KOPT-K1 (cell line): ENCODE results near the gene TMEM254.
A peak's percentile ranks its signal among the peaks of the same experiment; 100 is the strongest.
"Not testable (repeated sequence)": the region's sequence is repeated elsewhere in the genome, so short reads cannot be mapped to it uniquely, and the experiment has no call there.

Experiments used
- H3K27ac ChIP-seq: fragments of 200-600 bp; sonication (generic); 2 replicates; pipeline ENCODE4 v1.5.1; 2016; ENCODE audit warnings: antibody characterized with exemption, mild to moderate bottlenecking, low read depth, low read length; ENCODE audit not compliant: poor library complexity, severe bottlenecking
- H3K36me3 ChIP-seq: fragments of 200-600 bp; sonication (generic); 2 replicates; pipeline ENCODE4 v1.5.1; 2017; ENCODE audit warnings: antibody characterized with exemption, mild to moderate bottlenecking, low read length, moderate library complexity; ENCODE audit not compliant: insufficient read depth
- H3K9me3 ChIP-seq: fragments of 200-600 bp; sonication (generic); 2 replicates; pipeline ENCODE4 v1.5.1; 2017; ENCODE audit warnings: antibody characterized with exemption, low read length, mild to moderate bottlenecking; ENCODE audit not compliant: insufficient read depth, poor library complexity, severe bottlenecking

The TMEM254 gene

GRCh38 chr10:80064120-80064886, 14.2 kb upstream of the TMEM254 start:
- no peaks in the 10 kb centered on the region for H3K36me3 ChIP-seq
- H3K27ac ChIP-seq: no peak overlapping the region
- peaks cover 8% of the 10 kb centered on the region for H3K9me3 ChIP-seq

DNA sequence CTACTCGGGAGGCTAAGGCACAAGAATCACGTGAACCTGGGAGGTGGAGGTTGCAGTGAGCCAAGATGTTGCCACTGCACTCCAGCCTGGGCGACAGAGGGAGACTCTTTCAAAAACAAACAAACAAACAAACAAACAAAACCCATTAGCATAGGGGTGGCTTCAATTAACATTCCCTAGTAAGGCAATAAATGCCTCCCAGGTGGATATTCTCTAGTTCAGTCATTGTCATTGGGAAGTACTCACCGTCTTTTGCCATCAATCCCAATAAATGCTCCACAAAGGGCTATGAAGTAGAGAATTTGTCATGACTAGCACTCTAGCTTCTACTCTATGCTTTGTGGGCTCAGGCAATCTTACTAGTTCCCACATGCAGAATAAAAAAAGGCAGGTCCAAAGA, 11.7 kb upstream of the TMEM254 start:
- Histone ChIP-seq H3K9me3 (peaks cover 12% of the 10 kb centered on the region), H3K36me3 (no peaks in the 10 kb centered on the region), H3K27ac (no peak overlapping the region)

DNA sequence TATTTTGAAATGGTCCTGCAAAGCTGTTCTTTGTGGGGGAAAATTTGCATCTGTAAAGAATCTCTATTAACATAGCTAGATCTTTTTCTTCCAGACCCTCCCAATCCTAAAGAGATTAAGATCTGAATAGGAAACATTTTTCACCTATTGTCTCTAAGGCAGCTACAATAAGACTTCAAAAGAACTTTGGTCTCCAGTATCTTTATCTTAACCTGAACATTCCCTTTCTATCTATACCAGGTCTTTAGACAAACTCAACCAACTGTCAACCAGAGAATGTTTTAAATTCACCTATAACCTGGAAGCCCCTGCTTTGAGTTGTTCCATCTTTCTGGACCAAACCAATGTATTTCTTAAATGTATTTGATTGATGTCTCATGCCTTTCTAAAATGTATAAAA, 10.6 kb upstream of the TMEM254 start:
- H3K27ac ChIP-seq, H3K36me3 ChIP-seq: not testable (repeated sequence)
- peaks cover 12% of the 10 kb centered on the region for H3K9me3 ChIP-seq

GRCh38 chr10:80068270-80068669, 10.2 kb upstream of the TMEM254 start:
- H3K36me3 ChIP-seq: no peaks in the 10 kb centered on the region
- H3K27ac ChIP-seq: no peak overlapping the region
- peaks cover 12% of the 10 kb centered on the region for H3K9me3 ChIP-seq

GRCh38 chr10:80070057-80070456, 8.4 kb upstream of the TMEM254 start:
- H3K36me3 ChIP-seq: no peaks in the 10 kb centered on the region
- H3K9me3 ChIP-seq: peaks cover 12% of the 10 kb centered on the region
- no peak overlapping the region for H3K27ac ChIP-seq

- no peaks in the 10 kb centered on the region for H3K36me3 ChIP-seq
- no peak overlapping the region for H3K27ac ChIP-seq
- H3K9me3 ChIP-seq: peaks cover 12% of the 10 kb centered on the region
These were observed 5.9 kb upstream of the TMEM254 start for GRCh38 chr10:80072584-80072983.

- Histone ChIP-seq H3K36me3 (no peaks in the 10 kb centered on the region), H3K9me3 (no peaks in the 10 kb centered on the region), H3K27ac (no peak overlapping the region)
These were observed 2.7 kb upstream of the TMEM254 start for GRCh38 chr10:80075781-80076180.

DNA sequence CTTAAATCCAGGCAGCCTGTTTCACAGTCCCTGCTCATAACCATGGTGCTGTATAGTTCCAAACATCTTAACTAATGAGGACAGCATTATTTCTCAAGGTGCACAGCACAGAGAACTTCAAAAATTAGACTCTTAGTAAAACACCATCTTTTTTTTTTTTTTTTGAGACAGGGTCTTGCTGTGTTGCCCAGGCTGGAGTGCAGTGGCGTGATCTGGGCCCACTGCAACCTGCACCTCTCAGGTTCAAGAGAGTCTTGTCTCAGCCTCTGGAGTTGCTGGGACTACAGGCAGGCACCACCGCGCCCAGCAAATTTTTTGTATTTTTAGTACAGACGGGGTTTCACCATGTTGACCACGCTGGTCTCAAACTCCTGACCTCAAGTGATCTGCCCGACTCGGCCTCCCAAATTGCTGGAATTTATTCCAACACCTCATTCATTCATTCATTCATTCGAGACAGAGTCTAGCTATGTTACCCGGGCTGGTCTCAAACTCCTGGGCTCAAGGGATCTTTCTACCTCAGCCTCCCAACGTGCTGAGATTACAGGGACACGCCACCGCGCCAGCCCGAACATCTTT, 507 bp upstream of the TMEM254 start:
- H3K27ac ChIP-seq: peak overlapping the region; percentile 79
- H3K36me3 ChIP-seq: no peaks in the 10 kb centered on the region
- H3K9me3 ChIP-seq: no peaks in the 10 kb centered on the region

DNA sequence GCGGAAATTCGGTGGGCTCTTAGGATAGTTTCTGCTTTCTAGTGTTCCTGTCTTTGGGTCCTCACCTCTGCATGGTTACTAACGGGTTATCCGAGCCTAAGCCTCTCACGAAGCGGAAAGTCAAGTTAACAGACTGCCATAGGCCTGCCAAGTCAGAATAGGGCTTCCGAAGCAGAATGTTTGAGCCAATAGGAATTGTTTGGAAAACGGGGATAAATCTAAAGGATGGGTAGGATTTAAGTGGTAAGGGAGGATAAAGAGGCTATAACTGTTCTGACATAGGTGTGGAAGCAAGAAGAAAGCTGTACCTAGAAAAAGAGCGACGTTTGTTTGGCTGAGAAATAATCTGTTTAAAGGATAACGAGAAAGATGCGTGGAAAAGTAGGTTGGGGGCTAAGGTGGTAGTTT, 851 bp downstream of the TMEM254 start:
- peak overlapping the region; percentile 79 for H3K27ac ChIP-seq

DNA sequence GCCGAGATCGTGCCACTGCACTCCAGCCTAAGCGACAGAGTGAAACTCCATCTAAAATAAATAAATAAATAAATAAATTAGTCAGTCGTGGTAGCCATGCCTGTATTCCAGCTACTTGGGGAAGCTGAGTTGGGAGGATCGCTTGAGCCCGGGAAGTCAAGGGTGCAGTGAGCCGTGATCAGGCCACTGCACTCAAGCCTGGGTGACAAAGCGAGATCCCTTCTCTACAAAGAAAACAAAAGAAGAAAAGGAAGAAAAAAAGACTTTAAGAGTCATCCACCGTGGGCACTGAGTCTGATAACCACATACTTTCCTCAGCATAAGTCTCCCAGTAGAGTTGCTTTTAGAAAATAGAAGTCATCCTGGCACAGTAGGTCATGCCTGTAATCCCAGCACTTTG, 2.6 kb downstream of the TMEM254 start:
- no peak overlapping the region for H3K27ac ChIP-seq
- H3K9me3 ChIP-seq: no peaks in the 10 kb centered on the region
- H3K36me3 ChIP-seq: no peaks in the 10 kb centered on the region

More for the DNA sequence above, 851 bp downstream of the TMEM254 start:
- Histone ChIP-seq H3K36me3 (no peaks in the 10 kb centered on the region), H3K9me3 (no peaks in the 10 kb centered on the region)

DNA sequence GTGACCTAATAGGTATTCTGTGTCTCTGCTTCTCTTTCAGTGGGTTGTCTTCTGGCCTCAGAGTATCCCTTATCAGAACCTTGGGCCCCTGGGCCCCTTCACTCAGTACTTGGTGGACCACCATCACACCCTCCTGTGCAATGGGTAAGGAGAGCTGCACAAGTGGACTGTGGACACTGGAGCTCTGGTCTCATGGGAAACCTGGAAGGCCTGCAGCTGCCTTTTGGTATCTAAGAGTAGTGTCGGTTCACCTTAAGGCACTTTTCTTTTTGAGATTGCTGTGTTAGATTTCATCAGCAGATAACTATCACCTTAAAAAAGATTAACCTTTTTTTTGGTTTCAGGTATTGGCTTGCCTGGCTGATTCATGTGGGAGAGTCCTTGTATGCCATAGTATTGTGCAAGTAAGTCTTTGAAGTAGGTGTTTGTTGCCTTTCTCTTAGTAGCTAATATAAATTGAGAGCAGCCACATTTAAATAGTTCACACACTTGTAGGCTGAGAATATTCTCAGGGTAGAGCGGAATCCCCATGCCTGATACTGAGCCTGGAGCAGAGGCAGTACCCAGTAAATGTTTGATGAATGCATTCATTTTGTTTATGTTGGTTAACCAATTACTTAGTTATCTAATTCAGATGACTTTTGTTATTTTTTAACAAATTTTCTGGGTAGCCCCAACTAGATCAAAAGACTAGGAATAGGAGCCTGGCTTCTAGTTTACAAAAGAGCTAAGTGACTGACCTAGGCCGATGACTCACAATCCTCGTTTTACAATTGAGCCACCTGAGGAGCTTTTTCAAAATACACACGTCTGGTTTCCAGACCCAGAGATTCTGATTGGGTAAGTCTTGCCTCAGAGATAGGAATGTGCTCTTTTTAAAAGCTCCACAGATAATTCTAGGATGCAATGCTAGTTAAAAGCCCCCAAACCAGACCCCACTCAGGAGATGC, 3.6 kb downstream of the TMEM254 start:
- Histone ChIP-seq H3K36me3 (no peaks in the 10 kb centered on the region), H3K9me3 (no peaks in the 10 kb centered on the region), H3K27ac (no peak overlapping the region)

- no peaks in the 10 kb centered on the region for H3K36me3 ChIP-seq
- H3K27ac ChIP-seq: no peak overlapping the region
- no peaks in the 10 kb centered on the region for H3K9me3 ChIP-seq
These were observed 11.7 kb downstream of the TMEM254 start for GRCh38 chr10:80090121-80090520.

- no peaks in the 10 kb centered on the region for H3K36me3 ChIP-seq
These were observed 15.8 kb downstream of the TMEM254 start for GRCh38 chr10:80094231-80094630.

GRCh38 chr10:80098272-80098671, 19.8 kb downstream of the TMEM254 start:
- not testable (repeated sequence) for H3K27ac ChIP-seq, H3K9me3 ChIP-seq

More at GRCh38 chr10:80094231-80094630, 15.8 kb downstream of the TMEM254 start:
- no peak overlapping the region for H3K27ac ChIP-seq
- H3K9me3 ChIP-seq: no peaks in the 10 kb centered on the region

DNA sequence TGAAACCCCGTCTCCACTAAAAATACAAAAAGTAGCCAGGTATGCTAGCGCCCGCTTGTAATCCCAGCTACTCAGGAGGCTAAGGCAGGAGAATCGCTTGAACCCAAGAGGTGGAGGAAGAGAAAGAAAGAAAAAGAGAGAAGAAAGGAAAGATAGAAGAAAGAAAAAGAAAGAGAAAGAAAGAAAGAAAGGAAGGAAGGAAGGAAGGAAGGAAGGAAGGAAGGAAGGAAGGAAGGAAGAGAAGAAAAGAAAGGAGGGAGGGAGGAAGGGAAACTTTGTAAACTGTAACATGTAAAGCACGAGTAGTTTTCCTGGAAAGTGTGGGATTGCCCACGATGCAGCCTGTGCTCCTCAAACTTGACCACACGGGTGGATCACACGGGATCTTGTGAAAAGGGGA, 20.8 kb downstream of the TMEM254 start:
- H3K9me3 ChIP-seq, H3K27ac ChIP-seq, H3K36me3 ChIP-seq: not testable (repeated sequence)

More at GRCh38 chr10:80098272-80098671, 19.8 kb downstream of the TMEM254 start:
- not testable (repeated sequence) for H3K36me3 ChIP-seq
